ENCODE results near the gene NVL.
"Not testable (repeated sequence)": the region's sequence is repeated elsewhere in the genome, so short reads cannot be mapped to it uniquely, and the experiment has no call there.

NVL gene

GRCh38 chr1:224321706-224322105, 8.3 kb downstream of the NVL start:
- H3K27ac Mint-ChIP-seq: no peak overlapping the region
- no peaks in the 10 kb centered on the region for H3K9me3 Mint-ChIP-seq
- H3K36me3 Mint-ChIP-seq: peaks cover 9% of the 10 kb centered on the region
- no peak for DNase-seq (ENCODE audit: low spot score in 2 of 2)
- no peak for ATAC-seq (ENCODE audit: low read depth)
- no peaks in the 10 kb centered on the region for H3K27me3 Mint-ChIP-seq
- H3K4me1 Mint-ChIP-seq: peaks cover 2% of the 10 kb centered on the region
- H3K4me3 Mint-ChIP-seq: no peak overlapping the region

GRCh38 chr1:224317383-224318045, 12.5 kb downstream of the NVL start:
- Mint-ChIP-seq H3K4me3 (no peak overlapping the region), H3K9me3 (no peaks in the 10 kb centered on the region), H3K27ac (no peak overlapping the region), H3K36me3 (peaks cover 13% of the 10 kb centered on the region), H3K27me3 (no peaks in the 10 kb centered on the region), H3K4me1 (no peaks in the 10 kb centered on the region)
- no peak for DNase-seq (ENCODE audit: low spot score in 2 of 2)
- ATAC-seq (ENCODE audit: low read depth): no peak

GRCh38 chr1:224312025-224312424, 17.9 kb downstream of the NVL start:
- Mint-ChIP-seq H3K36me3 (peaks cover 24% of the 10 kb centered on the region), H3K9me3 (no peaks in the 10 kb centered on the region), H3K27ac (no peak overlapping the region), H3K4me3 (no peak overlapping the region), H3K27me3 (no peaks in the 10 kb centered on the region), H3K4me1 (no peaks in the 10 kb centered on the region)
- ATAC-seq (ENCODE audit: low read depth): no peak
- DNase-seq (ENCODE audit: low spot score in 2 of 2): no peak

GRCh38 chr1:224311503-224311902, 18.5 kb downstream of the NVL start:
- H3K36me3 Mint-ChIP-seq: peaks cover 22% of the 10 kb centered on the region
- not testable (repeated sequence) for H3K9me3 Mint-ChIP-seq; H3K4me1 Mint-ChIP-seq; DNase-seq (ENCODE audit: low spot score in 2 of 2); H3K4me3 Mint-ChIP-seq; ATAC-seq (ENCODE audit: low read depth); H3K27me3 Mint-ChIP-seq; H3K27ac Mint-ChIP-seq

GRCh38 chr1:224308064-224308463, 21.9 kb downstream of the NVL start:
- no peak for ATAC-seq (ENCODE audit: low read depth)
- Mint-ChIP-seq H3K9me3 (no peaks in the 10 kb centered on the region), H3K27me3 (no peaks in the 10 kb centered on the region), H3K4me1 (no peaks in the 10 kb centered on the region), H3K36me3 (peaks cover 29% of the 10 kb centered on the region), H3K27ac (no peak overlapping the region), H3K4me3 (no peak overlapping the region)
- no peak for DNase-seq (ENCODE audit: low spot score in 2 of 2)

- no peaks in the 10 kb centered on the region for H3K4me1 Mint-ChIP-seq
- ATAC-seq (ENCODE audit: low read depth) (no peak), DNase-seq (ENCODE audit: low spot score in 2 of 2) (no peak)
- no peaks in the 10 kb centered on the region for H3K9me3 Mint-ChIP-seq
- H3K27ac Mint-ChIP-seq: peak overlapping the region; percentile 18
- peaks cover 28% of the 10 kb centered on the region for H3K36me3 Mint-ChIP-seq
- no peak overlapping the region for H3K4me3 Mint-ChIP-seq
- no peaks in the 10 kb centered on the region for H3K27me3 Mint-ChIP-seq
Observed at GRCh38 chr1:224304767-224305166, 25.2 kb downstream of the NVL start.

- Mint-ChIP-seq H3K27me3 (no peaks in the 10 kb centered on the region), H3K27ac (no peak overlapping the region), H3K9me3 (no peaks in the 10 kb centered on the region), H3K4me3 (no peak overlapping the region), H3K36me3 (peaks cover 39% of the 10 kb centered on the region), H3K4me1 (peaks cover 2% of the 10 kb centered on the region)
- no peak for DNase-seq (ENCODE audit: low spot score in 2 of 2)
- no peak for ATAC-seq (ENCODE audit: low read depth)
Observed at GRCh38 chr1:224302947-224303346, 27.0 kb downstream of the NVL start.

- Mint-ChIP-seq H3K4me3 (no peak overlapping the region), H3K27me3 (no peaks in the 10 kb centered on the region), H3K9me3 (no peaks in the 10 kb centered on the region), H3K36me3 (peaks cover 37% of the 10 kb centered on the region), H3K4me1 (peaks cover 2% of the 10 kb centered on the region), H3K27ac (no peak overlapping the region)
- ATAC-seq (ENCODE audit: low read depth) (no peak), DNase-seq (ENCODE audit: low spot score in 2 of 2) (no peak)
Observed at GRCh38 chr1:224301391-224301790, 28.6 kb downstream of the NVL start.

- Mint-ChIP-seq H3K36me3 (peaks cover 34% of the 10 kb centered on the region), H3K27ac (no peak overlapping the region), H3K4me3 (no peak overlapping the region), H3K9me3 (no peaks in the 10 kb centered on the region), H3K27me3 (no peaks in the 10 kb centered on the region), H3K4me1 (peaks cover 2% of the 10 kb centered on the region)
- DNase-seq (ENCODE audit: low spot score in 2 of 2) (no peak), ATAC-seq (ENCODE audit: low read depth) (no peak)
Observed at GRCh38 chr1:224300346-224300745, 29.6 kb downstream of the NVL start.

GRCh38 chr1:224298346-224299330, 31.3 kb downstream of the NVL start:
- Mint-ChIP-seq H3K27ac (no peak overlapping the region), H3K27me3 (no peaks in the 10 kb centered on the region), H3K9me3 (no peaks in the 10 kb centered on the region), H3K4me1 (peaks cover 2% of the 10 kb centered on the region), H3K36me3 (peaks cover 37% of the 10 kb centered on the region), H3K4me3 (no peak overlapping the region)
- ATAC-seq (ENCODE audit: low read depth) (no peak), DNase-seq (ENCODE audit: low spot score in 2 of 2) (no peak)

- Mint-ChIP-seq H3K36me3 (peaks cover 36% of the 10 kb centered on the region), H3K27ac (no peak overlapping the region)
Observed at GRCh38 chr1:224294775-224295174, 35.2 kb downstream of the NVL start.

GRCh38 chr1:224292419-224292818, 37.6 kb downstream of the NVL start:
- no peak for DNase-seq (ENCODE audit: low spot score in 2 of 2)
- ATAC-seq (ENCODE audit: low read depth): no peak
- Mint-ChIP-seq H3K9me3 (no peaks in the 10 kb centered on the region), H3K36me3 (peaks cover 22% of the 10 kb centered on the region), H3K4me1 (no peaks in the 10 kb centered on the region), H3K27ac (no peak overlapping the region), H3K27me3 (no peaks in the 10 kb centered on the region), H3K4me3 (no peak overlapping the region)

More at GRCh38 chr1:224294775-224295174, 35.2 kb downstream of the NVL start:
- ATAC-seq (ENCODE audit: low read depth) (no peak), DNase-seq (ENCODE audit: low spot score in 2 of 2) (no peak)
- Mint-ChIP-seq H3K27me3 (no peaks in the 10 kb centered on the region), H3K4me3 (no peak overlapping the region), H3K9me3 (no peaks in the 10 kb centered on the region), H3K4me1 (peaks cover 2% of the 10 kb centered on the region)

- Mint-ChIP-seq H3K36me3 (peaks cover 19% of the 10 kb centered on the region), H3K27me3 (no peaks in the 10 kb centered on the region), H3K9me3 (no peaks in the 10 kb centered on the region), H3K4me3 (no peak overlapping the region), H3K4me1 (no peaks in the 10 kb centered on the region), H3K27ac (no peak overlapping the region)
- DNase-seq (ENCODE audit: low spot score in 2 of 2) (no peak), ATAC-seq (ENCODE audit: low read depth) (no peak)
Observed at GRCh38 chr1:224289396-224289795, 40.6 kb downstream of the NVL start.

GRCh38 chr1:224287714-224288113, 42.3 kb downstream of the NVL start:
- H3K27me3 Mint-ChIP-seq: no peaks in the 10 kb centered on the region
- ATAC-seq (ENCODE audit: low read depth): no peak

More at GRCh38 chr1:224287714-224288113, 42.3 kb downstream of the NVL start:
- H3K27ac Mint-ChIP-seq: no peak overlapping the region
- H3K36me3 Mint-ChIP-seq: peaks cover 16% of the 10 kb centered on the region
- H3K9me3 Mint-ChIP-seq: no peaks in the 10 kb centered on the region
- DNase-seq (ENCODE audit: low spot score in 2 of 2): no peak
- no peak overlapping the region for H3K4me3 Mint-ChIP-seq
- no peaks in the 10 kb centered on the region for H3K4me1 Mint-ChIP-seq
